Osteoblast (primary cell): ENCODE results near the gene PLEKHA7. TPM values are rescaled to one million over a fixed set of nuclear protein-coding genes. Genes with fewer than 3 reads are reported as not detected.
"Not testable (repeated sequence)": the region's sequence is repeated elsewhere in the genome, so short reads cannot be mapped to it uniquely, and the experiment has no call there.

Experiments used
- DNase-seq: peaks from one replicate; pipeline ENCODE4 v3.0.0; 2011; ENCODE audit warnings: low spot score, mixed read lengths; ENCODE audit not compliant: insufficient read length; ENCODE audit errors: missing footprints
- H2AFZ ChIP-seq: 2 replicates; pipeline ENCODE4 v1.6.0; 2011; ENCODE audit warnings: mild to moderate bottlenecking, low read length
- H3K27ac ChIP-seq: 2 replicates; pipeline ENCODE4 v1.5.1; 2011; ENCODE audit warnings: mild to moderate bottlenecking, low read depth, low read length, moderate library complexity
- H3K27me3 ChIP-seq: 2 replicates; pipeline ENCODE4 v1.6.0; 2012; ENCODE audit warnings: mild to moderate bottlenecking, control low read depth, inconsistent platforms, low read length, moderate library complexity; ENCODE audit not compliant: insufficient read depth
- H3K36me3 ChIP-seq: 2 replicates; pipeline ENCODE4 v1.5.1; 2011; ENCODE audit warnings: mild to moderate bottlenecking, low read length, control low read depth, moderate library complexity; ENCODE audit not compliant: insufficient read depth
- H3K4me1 ChIP-seq: 2 replicates; pipeline ENCODE4 v1.5.1; 2011; ENCODE audit warnings: mild to moderate bottlenecking, low read length, control low read depth, moderate library complexity; ENCODE audit not compliant: insufficient read depth
- H3K4me2 ChIP-seq: 2 replicates; pipeline ENCODE4 v1.6.0; 2011; ENCODE audit warnings: mild to moderate bottlenecking, low read length; ENCODE audit not compliant: insufficient read depth
- H3K4me3 ChIP-seq: fragments of 200-600 bp; sonication (generic); 3 replicates; pipeline ENCODE4 v1.5.1; 2012; ENCODE audit warnings: mild to moderate bottlenecking, low read length, inconsistent platforms; ENCODE audit not compliant: insufficient read depth
- H3K79me2 ChIP-seq: 2 replicates; pipeline ENCODE4 v1.6.0; 2012; ENCODE audit warnings: mild to moderate bottlenecking, low read length, control low read depth, inconsistent platforms; ENCODE audit not compliant: insufficient read depth
- H3K9me3 ChIP-seq: 2 replicates; pipeline ENCODE4 v1.5.1; 2011; ENCODE audit warnings: low read depth, low read length, control low read depth
- H4K20me1 ChIP-seq: 2 replicates; pipeline ENCODE4 v1.6.0; 2012; ENCODE audit warnings: mild to moderate bottlenecking, low read length, control low read depth; ENCODE audit not compliant: insufficient read depth
- CTCF ChIP-seq: IDR thresholded peaks from 2 replicates; pipeline ENCODE4 v1.5.1; 2011; ENCODE audit warnings: mild to moderate bottlenecking, low read depth, low read length, moderate library complexity; ENCODE audit errors: extremely low read depth
- total RNA-seq: library from RNA; depleted of rRNA; stranded (reverse); fragments of >200 nt; gene quantifications from 2 replicates; pipeline ENCODE4 v1.2.3, GENCODE V29; 2012

The PLEKHA7 gene
- total RNA-seq, 1 donor, result 1.1 TPM

GRCh38 chr11:16909359-16910035 is 104.7 kb downstream of the PLEKHA7 start:
- Histone ChIP-seq H4K20me1 (no peaks in the 10 kb centered on the region), H3K4me1 (no peaks in the 10 kb centered on the region), H3K4me2 (no peak overlapping the region), H3K9me3 (no peaks in the 10 kb centered on the region), H3K79me2 (no peaks in the 10 kb centered on the region), H3K4me3 (no peak overlapping the region), H3K27me3 (peaks cover 3% of the 10 kb centered on the region), H3K27ac (no peak overlapping the region), H2AFZ (no peak overlapping the region), H3K36me3 (no peaks in the 10 kb centered on the region)
- TF ChIP-seq CTCF, result no peak
- DNase-seq, result no peak

- no peaks in the 10 kb centered on the region for H3K9me3 ChIP-seq
- H3K27me3 ChIP-seq, result no peaks in the 10 kb centered on the region
- no peak overlapping the region for H3K4me2 ChIP-seq
- peaks cover 5% of the 10 kb centered on the region for H3K4me1 ChIP-seq
- no peak overlapping the region for H3K4me3 ChIP-seq
- no peak for TF ChIP-seq CTCF
- no peaks in the 10 kb centered on the region for H3K36me3 ChIP-seq
- no peak for DNase-seq
- H3K79me2 ChIP-seq, result no peaks in the 10 kb centered on the region
- no peak overlapping the region for H2AFZ ChIP-seq
- no peaks in the 10 kb centered on the region for H4K20me1 ChIP-seq
- no peak overlapping the region for H3K27ac ChIP-seq
Observed at GRCh38 chr11:16905375-16905774, 108.8 kb downstream of the PLEKHA7 start.

- H4K20me1 ChIP-seq, H3K4me3 ChIP-seq, H3K4me1 ChIP-seq, H3K79me2 ChIP-seq, H3K27me3 ChIP-seq, H2AFZ ChIP-seq, H3K4me2 ChIP-seq, H3K9me3 ChIP-seq, H3K36me3 ChIP-seq, DNase-seq, H3K27ac ChIP-seq: not testable (repeated sequence)
Observed at GRCh38 chr11:16904761-16905160, 109.5 kb downstream of the PLEKHA7 start.

- Histone ChIP-seq H3K4me3 (no peak overlapping the region), H3K4me2 (no peak overlapping the region), H3K27me3 (no peaks in the 10 kb centered on the region), H3K4me1 (peaks cover 5% of the 10 kb centered on the region), H3K9me3 (no peaks in the 10 kb centered on the region), H3K79me2 (no peaks in the 10 kb centered on the region), H2AFZ (no peak overlapping the region), H3K27ac (no peak overlapping the region), H4K20me1 (no peaks in the 10 kb centered on the region), H3K36me3 (no peaks in the 10 kb centered on the region)
- TF ChIP-seq CTCF, result no peak
- DNase-seq, result no peak
Observed at GRCh38 chr11:16902781-16903378, 111.3 kb downstream of the PLEKHA7 start.
